ENCODE results near the gene TANC1.

TANC1 gene

GRCh38 chr2:158963071-158963470, 5.4 kb upstream of the TANC1 start:
- DNase-seq: no peak

- no peak for DNase-seq
Measured at GRCh38 chr2:158965107-158965506, 3.3 kb upstream of the TANC1 start.

DNA sequence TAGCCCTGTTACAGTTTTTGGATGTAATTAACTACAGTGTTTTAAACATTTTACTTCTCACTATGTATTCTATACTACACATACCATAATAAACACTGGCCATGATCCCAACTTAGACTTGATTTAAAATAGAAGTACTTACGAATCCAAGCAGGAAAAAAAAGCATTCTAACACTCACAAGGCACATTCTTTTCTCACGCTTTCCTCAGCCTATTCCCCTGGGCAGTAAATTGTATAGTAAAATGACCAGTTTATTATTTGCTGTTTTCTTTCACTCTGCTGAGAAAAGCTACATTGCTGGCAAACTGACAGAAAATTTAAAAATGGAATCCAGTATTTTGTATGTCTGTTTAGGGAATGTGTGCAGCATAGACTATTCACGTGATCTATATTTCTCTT, 2.8 kb upstream of the TANC1 start:
- no peak for DNase-seq

DNA sequence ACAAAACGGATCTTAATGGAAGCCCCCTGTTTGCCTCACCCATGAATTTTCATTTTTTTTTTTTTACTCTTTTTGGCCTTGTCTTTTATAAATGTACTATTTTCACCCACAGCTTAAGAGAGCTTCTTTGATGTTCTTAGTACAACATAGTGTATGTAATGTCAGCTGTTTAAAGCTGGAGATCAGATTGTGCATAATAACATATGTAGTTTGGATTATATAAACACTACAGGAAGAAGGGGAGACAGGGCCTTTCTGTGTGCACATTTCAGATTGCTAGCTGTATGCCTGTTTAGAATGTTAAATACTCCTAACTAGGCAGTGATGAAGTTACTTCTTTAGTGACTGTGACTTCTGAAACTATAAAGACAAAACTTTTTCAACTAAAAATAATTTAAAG, 2.1 kb upstream of the TANC1 start:
- no peak for DNase-seq

DNA sequence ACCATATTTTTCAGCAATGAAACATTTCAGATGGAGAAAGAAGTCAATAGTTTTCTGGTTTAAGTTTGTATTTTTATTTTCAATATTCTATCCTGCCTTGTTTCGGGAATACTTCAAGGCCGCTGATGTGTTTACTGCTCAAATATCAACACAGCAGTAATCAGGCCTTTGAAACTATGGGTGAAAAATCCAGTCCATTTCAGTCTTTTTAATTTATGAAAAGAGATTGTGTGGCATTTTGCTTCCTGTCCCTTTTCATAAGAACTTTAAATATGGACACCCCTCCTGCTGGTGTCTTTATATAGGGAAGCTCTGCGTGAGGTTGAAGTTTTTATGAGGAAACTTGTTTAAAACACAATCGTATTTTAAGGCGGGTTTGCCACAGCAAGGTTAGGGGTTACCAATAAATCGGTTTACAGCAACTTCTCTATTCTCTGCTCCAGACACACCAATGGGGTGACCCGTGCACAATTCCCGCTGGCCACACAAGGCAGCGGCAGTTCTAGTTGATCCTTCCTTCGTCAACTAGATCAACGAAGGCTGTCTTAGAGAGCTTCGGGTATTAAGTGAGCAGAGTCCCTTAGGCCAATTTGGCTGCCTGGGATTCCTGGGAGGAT, 1.2 kb upstream of the TANC1 start:
- DNase-seq: no peak

GRCh38 chr2:158967731-158968395, 577 bp upstream of the TANC1 start:
- DNase-seq: peak; percentile 83

GRCh38 chr2:158969162-158969714, 798 bp downstream of the TANC1 start:
- no peak for DNase-seq

DNA sequence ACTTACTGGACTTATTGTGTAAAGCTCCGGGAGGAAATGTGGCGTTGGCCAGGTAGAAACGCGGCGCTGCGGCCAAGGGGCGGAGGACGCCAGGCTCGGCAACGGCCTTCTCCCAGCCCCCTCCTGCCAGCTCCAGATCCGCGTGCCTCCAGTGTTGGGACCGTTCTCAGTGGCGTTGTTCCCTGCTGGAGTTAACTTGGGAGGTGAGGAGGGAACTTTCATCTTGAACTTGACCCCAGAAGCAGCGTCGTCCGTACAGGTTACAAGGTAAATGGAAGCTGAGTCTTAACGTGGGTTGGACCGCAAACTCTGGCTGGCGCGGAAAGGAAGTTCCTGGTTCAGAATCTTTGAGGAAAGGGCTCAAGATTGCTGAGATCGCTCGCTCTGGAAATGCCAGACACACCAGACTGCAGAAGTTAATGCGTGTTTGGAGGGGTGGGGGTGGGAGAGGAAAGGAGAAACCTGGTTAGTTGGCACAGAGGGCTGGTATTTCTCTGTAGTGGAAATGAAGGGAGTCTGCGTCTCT, 1.3 kb downstream of the TANC1 start:
- no peak for DNase-seq

- peak; percentile 33 for DNase-seq
Measured at GRCh38 chr2:158970241-158970751, 1.9 kb downstream of the TANC1 start.

DNA sequence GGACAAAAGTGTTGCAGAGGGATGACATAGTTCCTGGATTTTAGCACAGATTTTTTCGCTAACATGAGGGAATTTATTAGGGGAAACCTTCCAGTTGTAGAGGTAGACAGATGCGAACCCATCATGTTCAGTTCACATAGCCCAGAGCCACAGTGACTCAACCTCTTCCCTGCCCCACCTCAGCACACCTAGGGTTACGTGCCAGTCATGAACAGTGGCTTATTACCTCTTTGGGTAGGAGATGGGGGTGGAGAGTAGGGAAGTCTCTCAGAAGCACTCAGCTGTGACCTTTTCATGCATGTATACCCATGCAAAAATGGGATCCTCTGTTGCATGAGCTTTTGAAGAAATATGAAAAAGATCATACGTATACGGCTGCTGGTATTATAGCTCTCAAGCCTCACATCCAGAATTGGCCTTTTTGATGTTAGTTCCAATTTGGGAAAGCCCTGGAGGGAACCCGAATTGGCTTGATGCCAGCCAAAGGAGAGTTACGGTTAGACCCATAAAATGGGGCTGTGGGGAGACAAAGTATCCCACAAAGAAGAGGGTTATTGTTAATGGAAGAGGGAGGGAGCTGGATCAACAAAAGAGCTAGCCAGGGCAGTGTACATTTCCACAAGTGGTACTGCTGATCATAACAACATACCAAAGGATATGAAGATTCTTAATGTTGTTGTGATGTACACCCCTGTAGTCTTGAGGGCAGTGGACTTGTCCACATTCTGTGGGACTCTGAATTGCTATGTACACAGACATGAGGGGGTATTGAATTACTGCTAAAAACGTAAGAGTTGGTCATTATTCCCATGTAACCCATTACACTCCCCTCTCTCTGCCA, 4.9 kb downstream of the TANC1 start:
- peak; percentile 30 for DNase-seq

- no peak for DNase-seq
Measured at GRCh38 chr2:158975271-158975921, 7.0 kb downstream of the TANC1 start.

GRCh38 chr2:158979772-158980171, 11.3 kb downstream of the TANC1 start:
- DNase-seq: no peak

DNA sequence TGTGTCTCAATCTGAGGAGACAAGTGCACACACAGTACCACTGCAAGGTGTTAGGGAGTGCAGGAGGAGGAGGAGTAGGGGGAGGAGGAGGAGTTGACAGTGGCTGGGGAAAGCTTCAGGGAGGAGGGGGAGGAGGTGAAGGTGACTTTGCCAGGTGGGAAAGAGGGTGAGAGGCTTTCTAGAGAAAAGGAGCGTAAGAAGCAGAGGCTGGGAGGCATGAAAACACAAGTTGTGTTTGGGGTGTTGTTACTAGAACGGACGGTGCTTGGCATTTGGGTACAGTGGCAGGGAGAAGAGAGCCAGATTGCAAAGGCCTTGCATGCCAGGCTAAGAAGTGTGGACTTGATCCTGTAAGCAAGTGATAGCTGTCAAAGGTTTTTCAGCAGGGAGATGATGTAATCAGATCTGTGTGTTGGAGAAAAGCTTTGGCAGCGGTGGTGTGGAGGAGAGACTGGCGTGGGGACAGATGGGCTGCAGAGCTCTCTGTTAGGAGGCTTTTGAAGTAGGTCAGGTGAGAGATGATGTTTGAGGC, 16.2 kb downstream of the TANC1 start:
- no peak for DNase-seq

GRCh38 chr2:158988501-158988900, 20.1 kb downstream of the TANC1 start:
- no peak for DNase-seq

GRCh38 chr2:158989165-158989564, 20.7 kb downstream of the TANC1 start:
- no peak for DNase-seq

GRCh38 chr2:158990397-158991214, 22.2 kb downstream of the TANC1 start:
- peak; percentile 98 for DNase-seq

DNA sequence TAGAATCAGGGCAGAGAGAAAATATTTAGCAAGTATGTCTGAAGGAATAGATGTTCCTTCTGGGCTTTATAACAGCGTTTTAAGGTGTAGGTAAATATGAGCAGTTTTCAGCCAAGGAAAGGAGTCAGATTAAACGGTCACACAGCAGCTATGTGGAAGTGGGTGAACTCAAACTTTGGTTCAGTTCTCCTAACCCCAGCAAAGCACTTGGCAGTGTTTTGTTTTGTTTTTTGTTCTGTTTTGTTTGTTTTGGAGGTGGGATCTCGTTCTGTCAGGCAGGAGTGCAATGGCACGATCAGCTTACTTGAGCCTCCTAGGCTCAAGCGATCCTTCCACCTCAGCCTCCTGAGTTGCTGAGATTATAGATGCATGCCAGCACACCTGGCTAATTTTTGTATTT, 24.6 kb downstream of the TANC1 start:
- no peak for DNase-seq

GRCh38 chr2:158993721-158994587, 25.5 kb downstream of the TANC1 start:
- peak; percentile 22 for DNase-seq

- peak; percentile 10 for DNase-seq
Measured at GRCh38 chr2:158994920-158995676, 26.7 kb downstream of the TANC1 start.

DNA sequence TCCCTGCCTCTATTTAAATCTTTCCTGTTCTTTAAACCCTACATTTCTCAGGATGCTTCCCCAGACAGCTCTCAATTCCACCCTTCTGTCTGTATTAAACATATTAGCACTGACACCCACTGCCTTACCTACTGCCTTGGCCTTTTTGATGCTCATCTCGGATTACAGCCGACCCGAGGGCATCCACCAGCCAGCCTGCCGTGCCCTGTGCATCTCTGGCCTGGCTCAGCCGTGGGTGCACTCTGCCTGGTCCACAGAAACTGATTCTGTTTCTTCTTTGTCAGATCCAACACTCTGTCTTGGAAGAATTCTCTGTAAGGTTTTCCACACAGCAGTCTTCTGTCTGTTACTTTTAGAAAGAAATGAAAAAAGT, 27.2 kb downstream of the TANC1 start:
- no peak for DNase-seq
